ENCODE measurements around the gene TELO2. TPM values are rescaled to one million over a fixed set of nuclear protein-coding genes. Genes with fewer than 3 reads are reported as not detected.

TELO2 gene
- total RNA-seq, 1 donor from 2014 or later = 18.8 TPM

- ATAC-seq (ENCODE audit: poor library complexity) = no peak
- intact Hi-C loops (cut with DNase I) = loop anchor here (5.0 to 10.0 kb wide), 2 partner anchors 55 to 122 kb away; partner anchors contain the start of genes CRAMP1 and IFT140
Observed at GRCh38 chr16:1492082-1492922, 858 bp upstream of the TELO2 start.

GRCh38 chr16:1493746-1494094, 560 bp downstream of the TELO2 start:
- DNase-seq = no peak
- peak; percentile 8 for ATAC-seq (ENCODE audit: poor library complexity)
- intact Hi-C loops (cut with DNase I) = loop anchor here (5.0 to 10.0 kb wide), 2 partner anchors 54 to 121 kb away; partner anchors contain the start of genes CRAMP1 and IFT140

More at GRCh38 chr16:1492082-1492922, 858 bp upstream of the TELO2 start:
- DNase-seq = no peak

GRCh38 chr16:1494129-1494640, 1.0 kb downstream of the TELO2 start:
- DNase-seq (peak; percentile 80), ATAC-seq (ENCODE audit: poor library complexity) (peak; percentile 77)
- intact Hi-C loops (cut with DNase I) = loop anchor here (5.0 to 10.0 kb wide), 2 partner anchors 53 to 121 kb away; partner anchors contain the start of genes CRAMP1 and IFT140

GRCh38 chr16:1494711-1495110, 1.6 kb downstream of the TELO2 start:
- intact Hi-C loops (cut with DNase I) = loop anchor here (5.0 to 10.0 kb wide), 2 partner anchors 53 to 120 kb away; partner anchors contain the start of genes CRAMP1 and IFT140
- peak; percentile 69 for ATAC-seq (ENCODE audit: poor library complexity)
- peak; percentile 76 for DNase-seq

GRCh38 chr16:1495211-1495888, 2.2 kb downstream of the TELO2 start:
- intact Hi-C loops (cut with DNase I) = loop anchor here (10.0 kb wide), 1 partner anchor 119 kb away; the partner anchor contains the start of genes CRAMP1 and IFT140
- DNase-seq (no peak), ATAC-seq (ENCODE audit: poor library complexity) (no peak)

- no peak for DNase-seq
- intact Hi-C loops (cut with DNase I) = loop anchor here (10.0 kb wide), 1 partner anchor 119 kb away; the partner anchor contains the start of genes CRAMP1 and IFT140
Observed at GRCh38 chr16:1495889-1496262, 2.7 kb downstream of the TELO2 start.

DNA sequence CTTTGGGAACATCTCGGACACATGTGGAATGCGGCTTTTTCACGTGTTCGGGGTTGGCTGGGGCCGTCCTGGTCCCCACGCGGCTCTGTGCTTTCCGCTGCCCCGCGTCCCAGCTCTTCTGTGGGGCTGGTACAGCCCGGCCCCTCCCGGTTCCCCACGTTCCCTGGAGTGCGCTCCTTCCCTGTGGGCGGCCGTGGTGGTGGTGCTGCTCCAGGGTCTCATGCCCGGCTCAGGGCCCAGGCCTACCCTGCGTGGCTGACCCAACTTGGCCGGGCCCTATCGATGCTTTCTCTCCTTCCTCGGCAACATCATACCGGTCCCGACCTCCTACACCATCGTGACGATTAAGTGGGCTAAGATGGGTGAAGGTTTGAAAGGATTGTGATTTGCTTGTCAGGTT, 3.3 kb downstream of the TELO2 start:
- ATAC-seq (ENCODE audit: poor library complexity) (no peak), DNase-seq (no peak)
- intact Hi-C loops (cut with DNase I) = loop anchor here (10.0 kb wide), 1 partner anchor 118 kb away; the partner anchor contains the start of genes CRAMP1 and IFT140

More at GRCh38 chr16:1495889-1496262, 2.7 kb downstream of the TELO2 start:
- no peak for ATAC-seq (ENCODE audit: poor library complexity)

DNA sequence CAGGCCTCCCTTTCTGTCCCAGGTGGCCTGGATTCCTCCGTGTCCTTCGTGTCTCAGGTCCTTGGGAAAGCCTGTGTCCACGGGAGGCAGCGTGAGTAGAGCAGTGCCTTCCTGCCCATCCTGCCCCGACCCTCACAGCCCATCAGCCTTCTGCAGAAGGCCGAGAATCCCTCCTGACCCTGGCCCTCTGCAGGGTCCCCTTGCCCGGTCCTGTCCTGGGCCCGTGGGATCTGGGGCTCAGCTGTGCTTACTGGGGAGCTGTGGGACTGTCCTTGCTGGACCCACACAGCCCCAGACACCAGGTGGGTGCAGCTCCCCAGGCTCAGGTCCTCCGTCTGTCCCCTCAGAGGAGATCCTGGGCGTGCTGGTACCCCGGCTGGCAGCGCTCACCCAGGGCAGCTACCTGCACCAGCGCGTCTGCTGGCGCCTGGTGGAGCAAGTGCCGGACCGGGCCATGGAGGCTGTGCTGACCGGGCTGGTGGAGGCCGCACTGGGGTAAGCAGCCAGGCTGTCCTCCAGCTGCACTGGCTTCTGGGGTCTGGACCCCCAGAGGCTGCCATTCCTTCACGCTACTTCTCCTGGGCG, 3.9 kb downstream of the TELO2 start:
- intact Hi-C loops (cut with DNase I) = loop anchor here (10.0 kb wide), 1 partner anchor 118 kb away; the partner anchor contains the start of genes CRAMP1 and IFT140
- DNase-seq = no peak
- no peak for ATAC-seq (ENCODE audit: poor library complexity)

DNA sequence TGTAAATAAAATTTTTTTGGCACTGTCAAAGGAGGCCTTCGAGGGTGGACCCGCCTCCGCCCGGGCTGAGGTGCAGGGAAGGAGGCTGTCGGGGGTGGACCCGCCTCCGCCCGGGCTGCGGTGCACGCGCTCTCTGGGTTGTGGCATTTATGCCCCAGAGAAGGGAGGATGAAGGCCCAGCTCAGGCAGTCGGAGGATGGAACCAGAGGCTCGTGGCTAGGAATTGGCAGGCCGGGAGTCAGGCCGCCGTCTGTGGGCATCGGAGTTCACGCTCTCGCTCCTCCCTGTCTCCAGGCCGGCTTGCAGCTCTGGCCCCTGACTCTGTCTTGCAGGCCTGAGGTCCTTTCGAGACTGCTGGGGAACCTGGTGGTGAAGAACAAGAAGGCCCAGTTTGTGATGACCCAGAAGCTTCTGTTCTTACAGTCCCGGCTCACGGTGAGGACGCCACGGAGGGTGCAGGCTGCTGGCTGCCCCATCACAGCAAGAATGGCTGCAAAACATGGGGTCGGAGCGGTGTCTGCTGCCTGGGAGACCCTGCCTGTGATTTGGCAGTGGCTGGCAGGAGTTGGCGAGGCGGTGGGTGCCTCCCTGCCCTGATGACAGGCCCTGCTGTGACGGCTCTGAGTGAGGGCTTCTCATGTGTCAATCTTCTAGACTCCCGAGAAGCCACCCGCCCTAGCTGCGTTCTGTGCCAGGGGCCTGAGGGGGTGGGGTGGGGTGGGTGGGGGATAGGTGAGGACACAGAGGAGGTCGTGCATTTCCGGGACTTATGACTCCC, 5.9 kb downstream of the TELO2 start:
- DNase-seq = no peak
- intact Hi-C loops (cut with DNase I) = loop anchor here (10.0 kb wide), 1 partner anchor 116 kb away; the partner anchor contains the start of genes CRAMP1 and IFT140
- ATAC-seq (ENCODE audit: poor library complexity) = no peak

GRCh38 chr16:1499756-1500464, 6.8 kb downstream of the TELO2 start:
- ATAC-seq (ENCODE audit: poor library complexity) (no peak), DNase-seq (no peak)
- intact Hi-C loops (cut with DNase I) = loop anchor here (10.0 kb wide), 1 partner anchor 115 kb away; the partner anchor contains the start of genes CRAMP1 and IFT140

DNA sequence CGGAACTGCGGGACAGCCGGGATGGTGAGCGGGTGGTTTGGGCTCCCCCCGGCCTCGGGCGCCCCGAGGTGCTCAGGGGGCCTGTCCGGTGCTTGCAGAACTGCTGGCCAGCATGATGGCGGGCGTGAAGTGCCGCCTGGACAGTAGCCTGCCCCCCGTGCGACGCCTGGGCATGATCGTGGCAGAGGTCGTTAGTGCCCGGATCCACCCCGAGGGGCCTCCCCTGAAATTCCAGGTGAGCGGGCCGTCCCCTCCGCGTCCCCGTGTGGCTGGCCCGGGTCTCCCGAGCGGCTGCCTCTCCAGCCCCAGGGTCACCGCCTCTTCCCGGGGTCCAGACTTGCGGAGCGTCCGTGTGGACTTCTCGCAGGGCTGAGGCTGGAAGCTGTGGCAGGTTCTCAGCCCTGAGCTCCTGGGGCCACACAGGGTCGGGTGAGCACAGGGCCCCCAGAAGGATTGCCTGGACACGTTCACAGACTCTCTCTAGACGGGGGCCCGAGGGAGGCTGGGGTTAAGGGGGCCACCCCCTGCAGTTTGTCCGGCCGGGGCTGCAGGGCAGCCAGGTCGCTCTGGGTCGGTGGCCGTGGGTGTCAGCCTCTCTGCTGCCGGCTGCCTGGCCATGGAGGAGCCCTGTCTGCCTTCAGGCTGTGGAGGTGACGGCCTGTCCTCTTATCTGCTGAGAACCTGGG, 7.4 kb downstream of the TELO2 start:
- no peak for DNase-seq
- intact Hi-C loops (cut with DNase I) = no loop called here
- ATAC-seq (ENCODE audit: poor library complexity) = no peak

DNA sequence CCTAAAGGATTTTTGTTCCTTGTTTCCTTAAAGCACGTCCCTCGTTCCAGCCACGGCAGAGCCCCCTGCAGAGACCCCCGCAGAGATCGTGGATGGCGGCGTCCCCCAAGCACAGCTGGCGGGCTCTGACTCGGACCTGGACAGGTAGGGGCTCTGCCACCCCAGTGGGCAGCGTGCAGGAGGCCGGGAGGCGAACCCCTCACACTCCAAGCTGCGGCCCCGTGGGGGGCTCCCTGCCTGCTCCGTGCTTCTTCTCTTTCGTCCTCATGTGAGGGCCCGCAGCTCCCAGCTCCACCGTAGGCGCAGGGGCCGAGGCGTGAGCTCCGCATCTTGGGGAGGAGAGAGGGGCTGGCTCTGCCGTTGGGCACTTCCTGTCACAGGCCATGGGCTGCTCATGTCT, 8.5 kb downstream of the TELO2 start:
- ATAC-seq (ENCODE audit: poor library complexity) = no peak
- DNase-seq = no peak
- intact Hi-C loops (cut with DNase I) = no loop called here

DNA sequence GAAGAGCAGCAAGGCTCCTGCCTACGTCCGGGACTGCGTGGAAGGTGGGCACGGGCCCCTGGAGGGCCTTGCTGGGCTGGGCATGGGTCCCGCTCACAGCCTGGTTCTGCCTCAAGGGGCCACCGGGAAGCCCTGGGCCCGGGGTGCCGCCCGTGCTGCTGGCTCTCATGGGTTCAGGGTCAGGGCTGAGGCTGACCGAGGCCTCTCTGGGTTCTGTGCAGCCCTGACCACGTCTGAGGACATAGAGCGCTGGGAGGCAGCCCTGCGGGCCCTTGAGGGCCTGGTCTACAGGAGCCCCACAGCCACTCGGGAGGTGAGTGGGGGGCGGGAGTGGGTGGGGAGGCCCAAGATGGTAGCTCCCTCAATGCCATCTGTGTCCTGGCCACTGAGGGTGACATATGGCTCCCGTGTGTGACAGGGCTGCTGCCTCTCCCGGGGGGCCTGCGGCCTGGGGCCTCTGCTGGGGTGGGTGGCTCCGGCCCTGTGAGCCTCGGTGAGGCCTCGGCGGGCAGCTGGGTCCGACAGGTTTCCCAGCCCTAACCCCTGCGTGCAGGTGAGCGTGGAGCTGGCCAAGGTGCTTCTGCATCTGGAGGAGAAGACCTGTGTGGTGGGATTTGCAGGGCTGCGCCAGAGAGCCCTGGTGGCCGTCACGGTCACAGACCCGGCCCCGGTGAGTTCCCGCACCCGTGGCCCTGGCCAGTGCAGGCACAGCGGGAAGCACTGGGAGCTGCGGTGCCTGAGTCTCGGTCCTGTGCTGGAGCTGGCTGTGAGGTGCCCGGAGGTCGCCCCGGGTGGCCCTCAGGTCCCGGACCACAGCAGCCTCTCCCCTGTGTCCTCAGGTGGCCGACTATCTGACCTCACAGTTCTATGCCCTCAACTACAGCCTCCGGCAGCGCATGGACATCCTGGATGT, 9.2 kb downstream of the TELO2 start:
- DNase-seq (no peak), ATAC-seq (ENCODE audit: poor library complexity) (no peak)
- intact Hi-C loops (cut with DNase I) = no loop called here

- intact Hi-C loops (cut with DNase I) = no loop called here
- DNase-seq = no peak
- ATAC-seq (ENCODE audit: poor library complexity) = no peak
Observed at GRCh38 chr16:1503110-1503955, 10.2 kb downstream of the TELO2 start.
